Suprapubic skin (tissue), 4 donors: ENCODE data around the gene TMEM9B.

ENCODE experiments used
- CTCF ChIP-seq, 2 donors: fragments of 200-600 bp in 1 of 2; fragments of 450-650 bp in 1 of 2; sonication (generic) in 1 of 2; IDR thresholded peaks; one replicate each; pipeline ENCODE4 v1.5.1; 2016 to 2019; ENCODE audit warnings: antibody characterized with exemption in 2 of 2, mild to moderate bottlenecking in 1 of 2, moderate library complexity in 1 of 2
- EP300 ChIP-seq: sonication (generic); formaldehyde crosslinking; IDR thresholded peaks from one replicate; pipeline ENCODE4 v1.6.1; 2017; ENCODE audit warnings: antibody characterized with exemption
- POLR2A ChIP-seq, 2 donors: fragments of 450-650 bp; IDR thresholded peaks; one replicate each; pipeline ENCODE4 v1.6.1; 2017; ENCODE audit warnings: antibody characterized with exemption in 2 of 2, mild to moderate bottlenecking in 2 of 2, moderate library complexity in 2 of 2
- POLR2AphosphoS5 ChIP-seq, 3 donors: sonication (generic); formaldehyde crosslinking; IDR thresholded peaks; one replicate each; pipeline ENCODE4 v1.6.1; 2017; ENCODE audit warnings: antibody characterized with exemption in 3 of 3

GRCh38 chr11:8989453-8989852, 25.2 kb upstream of the TMEM9B start:
- TF ChIP-seq POLR2A (IDR thresholded peaks at IDR 0.05) (no peak), CTCF (IDR thresholded peaks at IDR 0.05) (no peak), POLR2AphosphoS5 (IDR thresholded peaks at IDR 0.05) (no peak), EP300 (no peak)
